ENCODE data around the gene MMP28.

Gene MMP28

DNA sequence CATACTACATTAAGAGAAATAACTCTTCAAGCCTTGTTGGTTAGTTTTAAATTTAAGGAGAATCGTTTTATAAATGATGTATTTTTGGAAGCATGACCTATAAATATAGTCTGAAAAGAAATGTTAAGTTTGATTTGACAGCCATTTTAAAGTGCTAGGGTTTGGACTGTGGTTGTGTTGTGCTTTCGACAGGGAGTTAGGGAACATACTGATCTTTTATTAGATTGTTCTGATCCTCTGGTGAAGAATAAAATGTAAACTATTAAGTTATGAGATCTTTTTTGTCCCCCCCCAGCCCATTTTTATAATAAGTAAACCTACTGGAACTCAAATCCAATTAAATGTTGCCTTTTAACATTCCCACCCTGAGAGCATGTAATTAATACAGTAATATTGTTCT is 25.9 kb upstream of the MMP28 start:
- no peak overlapping the region for H2BK120ac ChIP-seq (ENCODE audit: low read depth, low read length)
- H2BK12ac ChIP-seq (ENCODE audit: low read length) = no peak overlapping the region
- H4K8ac ChIP-seq (ENCODE audit: low read depth, low read length) = no peak overlapping the region
- H3K79me1 ChIP-seq (ENCODE audit: low read depth, low read length) = peaks cover 6% of the 10 kb centered on the region
- no peak overlapping the region for H3K14ac ChIP-seq (ENCODE audit: low read length)
- no peak overlapping the region for H3K27ac ChIP-seq (replicated peaks; ENCODE audit: low read length)
- no peak overlapping the region for H4K91ac ChIP-seq (ENCODE audit: low read depth, low read length, poor library complexity)
- no peak overlapping the region for H3K23ac ChIP-seq (ENCODE audit: low read depth, low read length, poor library complexity)
- H3K36me3 ChIP-seq (replicated peaks in 1 of 2; ENCODE audit: control insufficient read depth in 2 of 2, insufficient read depth in 2 of 2, low read length in 2 of 2) = peaks cover 23 to 99% of the 10 kb centered on the region in 2 donors
- WGBS, 2 donors (ENCODE audit: extremely low coverage in 2 of 2, insufficient read length in 2 of 2, insufficient replicate concordance in 1 of 2) = 100% methylated on average over 1 of the region's 2 CpGs
- no peak overlapping the region for H2AK5ac ChIP-seq (ENCODE audit: low read depth, low read length)
- no peak overlapping the region for H3K4me3 ChIP-seq (ENCODE audit: low read length in 2 of 2)
- H2AFZ ChIP-seq (ENCODE audit: low read length) = no peak overlapping the region
- DNase-seq (ENCODE audit: low spot score) = no peak
- no peak overlapping the region for H3K9ac ChIP-seq (ENCODE audit: low read depth, low read length, poor library complexity)
- no peaks in the 10 kb centered on the region for H3K4me1 ChIP-seq (ENCODE audit: control insufficient read depth in 2 of 2, insufficient read depth in 1 of 2, low read depth in 1 of 2, low read length in 2 of 2)
- H2BK5ac ChIP-seq (ENCODE audit: low read length) = no peak overlapping the region
- H3K27me3 ChIP-seq (ENCODE audit: control insufficient read depth in 3 of 3, insufficient read depth in 3 of 3, low read depth in 1 of 3, low read length in 3 of 3) = no peaks in the 10 kb centered on the region
- H3K18ac ChIP-seq (ENCODE audit: low read length) = no peak overlapping the region
- H3K4ac ChIP-seq (ENCODE audit: low read length) = no peak overlapping the region
- H3K4me2 ChIP-seq (ENCODE audit: insufficient read depth, low read length, poor library complexity, severe bottlenecking) = no peak overlapping the region
- H3K9me3 ChIP-seq (replicated peaks in 1 of 2; ENCODE audit: control insufficient read depth in 2 of 2, insufficient read depth in 1 of 2, low read depth in 1 of 2, low read length in 2 of 2) = peaks cover 0 to 2% of the 10 kb centered on the region in 2 donors
- no peak overlapping the region for H2BK15ac ChIP-seq (ENCODE audit: low read length)

DNA sequence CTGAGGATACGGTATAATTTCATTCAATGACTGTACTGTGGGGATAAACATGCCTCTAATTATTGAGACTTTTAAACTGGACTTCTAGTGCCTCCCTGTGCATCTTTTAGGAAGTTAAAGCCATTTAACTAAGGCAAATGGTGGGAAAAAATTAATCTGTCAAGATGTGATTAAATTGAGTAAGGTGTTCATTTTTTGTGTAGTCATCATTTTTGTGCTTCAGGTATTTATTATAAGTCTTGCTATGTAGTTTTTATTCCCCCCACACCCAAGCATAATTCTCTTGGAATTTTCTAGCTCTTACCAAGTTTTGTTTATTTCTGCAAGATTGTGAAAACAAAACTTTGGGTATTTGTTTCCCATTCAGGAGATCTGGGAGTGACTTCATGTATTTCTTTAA is 24.0 kb upstream of the MMP28 start:
- Histone ChIP-seq H3K14ac (ENCODE audit: low read length) (no peak overlapping the region), H3K4ac (ENCODE audit: low read length) (no peak overlapping the region), H3K27me3 (ENCODE audit: control insufficient read depth in 3 of 3, insufficient read depth in 3 of 3, low read depth in 1 of 3, low read length in 3 of 3) (no peaks in the 10 kb centered on the region), H3K36me3 (replicated peaks in 1 of 2; ENCODE audit: control insufficient read depth in 2 of 2, insufficient read depth in 2 of 2, low read length in 2 of 2) (peaks cover 20 to 100% of the 10 kb centered on the region in 2 donors), H2BK12ac (ENCODE audit: low read length) (no peak overlapping the region), H3K4me2 (ENCODE audit: insufficient read depth, low read length, poor library complexity, severe bottlenecking) (no peak overlapping the region), H4K8ac (ENCODE audit: low read depth, low read length) (no peak overlapping the region), H2AK5ac (ENCODE audit: low read depth, low read length) (no peak overlapping the region), H3K4me1 (ENCODE audit: control insufficient read depth in 2 of 2, insufficient read depth in 1 of 2, low read depth in 1 of 2, low read length in 2 of 2) (no peaks in the 10 kb centered on the region), H2BK15ac (ENCODE audit: low read length) (no peak overlapping the region), H3K4me3 (ENCODE audit: low read length in 2 of 2) (no peak overlapping the region), H2AFZ (ENCODE audit: low read length) (no peak overlapping the region), H3K79me1 (ENCODE audit: low read depth, low read length) (peaks cover 6% of the 10 kb centered on the region), H4K91ac (ENCODE audit: low read depth, low read length, poor library complexity) (no peak overlapping the region), H3K9me3 (replicated peaks in 1 of 2; ENCODE audit: control insufficient read depth in 2 of 2, insufficient read depth in 1 of 2, low read depth in 1 of 2, low read length in 2 of 2) (peaks cover 0 to 2% of the 10 kb centered on the region in 2 donors), H3K27ac (replicated peaks; ENCODE audit: low read length) (no peak overlapping the region), H3K23ac (ENCODE audit: low read depth, low read length, poor library complexity) (no peak overlapping the region), H3K9ac (ENCODE audit: low read depth, low read length, poor library complexity) (no peak overlapping the region), H3K18ac (ENCODE audit: low read length) (no peak overlapping the region), H2BK5ac (ENCODE audit: low read length) (no peak overlapping the region), H2BK120ac (ENCODE audit: low read depth, low read length) (no peak overlapping the region)
- DNase-seq (ENCODE audit: low spot score) = no peak
- no CpG with 5 or more reads among the region's 1 CpG for WGBS, 2 donors (ENCODE audit: extremely low coverage in 2 of 2, insufficient read length in 2 of 2, insufficient replicate concordance in 1 of 2)

DNA sequence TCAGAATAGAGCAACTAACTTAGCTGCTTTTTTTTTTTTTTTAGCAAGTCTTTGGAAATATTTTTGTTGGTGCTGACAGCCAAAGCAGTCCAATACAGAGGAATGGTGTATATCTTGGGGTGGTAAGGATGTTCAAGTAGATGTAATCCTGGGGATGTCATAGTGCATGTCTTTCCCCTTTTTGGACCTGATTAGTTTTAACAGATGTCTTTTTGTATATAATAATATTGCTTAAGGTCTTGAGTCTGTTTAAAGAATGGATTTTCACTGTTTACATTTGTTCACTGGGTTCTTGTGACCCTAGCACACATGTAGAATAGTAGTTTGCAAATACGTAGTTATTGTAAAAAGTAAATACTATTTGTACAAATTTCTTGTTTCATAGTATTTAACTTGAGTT is 21.8 kb upstream of the MMP28 start:
- no peaks in the 10 kb centered on the region for H3K4me1 ChIP-seq (ENCODE audit: control insufficient read depth in 2 of 2, insufficient read depth in 1 of 2, low read depth in 1 of 2, low read length in 2 of 2)
- no peak overlapping the region for H3K4me2 ChIP-seq (ENCODE audit: insufficient read depth, low read length, poor library complexity, severe bottlenecking)
- no peak overlapping the region for H4K8ac ChIP-seq (ENCODE audit: low read depth, low read length)
- peaks cover 0 to 2% of the 10 kb centered on the region in 2 donors for H3K9me3 ChIP-seq (replicated peaks in 1 of 2; ENCODE audit: control insufficient read depth in 2 of 2, insufficient read depth in 1 of 2, low read depth in 1 of 2, low read length in 2 of 2)
- H2BK12ac ChIP-seq (ENCODE audit: low read length) = no peak overlapping the region
- H3K18ac ChIP-seq (ENCODE audit: low read length) = no peak overlapping the region
- H3K27ac ChIP-seq (replicated peaks; ENCODE audit: low read length) = no peak overlapping the region
- no peak overlapping the region for H4K91ac ChIP-seq (ENCODE audit: low read depth, low read length, poor library complexity)
- H2BK15ac ChIP-seq (ENCODE audit: low read length) = no peak overlapping the region
- WGBS, 2 donors (ENCODE audit: extremely low coverage in 2 of 2, insufficient read length in 2 of 2, insufficient replicate concordance in 1 of 2) = no CpG with 5 or more reads among the region's 1 CpG
- no peak overlapping the region for H2AFZ ChIP-seq (ENCODE audit: low read length)
- no peak overlapping the region for H3K4me3 ChIP-seq (ENCODE audit: low read length in 2 of 2)
- no peak overlapping the region for H2BK120ac ChIP-seq (ENCODE audit: low read depth, low read length)
- H3K27me3 ChIP-seq (ENCODE audit: control insufficient read depth in 3 of 3, insufficient read depth in 3 of 3, low read depth in 1 of 3, low read length in 3 of 3) = no peaks in the 10 kb centered on the region
- no peak overlapping the region for H3K23ac ChIP-seq (ENCODE audit: low read depth, low read length, poor library complexity)
- no peak overlapping the region for H3K14ac ChIP-seq (ENCODE audit: low read length)
- no peak overlapping the region for H2BK5ac ChIP-seq (ENCODE audit: low read length)
- H3K36me3 ChIP-seq (replicated peaks in 1 of 2; ENCODE audit: control insufficient read depth in 2 of 2, insufficient read depth in 2 of 2, low read length in 2 of 2) = peaks cover 12 to 100% of the 10 kb centered on the region in 2 donors
- DNase-seq (ENCODE audit: low spot score) = no peak
- no peak overlapping the region for H2AK5ac ChIP-seq (ENCODE audit: low read depth, low read length)
- no peak overlapping the region for H3K9ac ChIP-seq (ENCODE audit: low read depth, low read length, poor library complexity)
- H3K4ac ChIP-seq (ENCODE audit: low read length) = no peak overlapping the region
- H3K79me1 ChIP-seq (ENCODE audit: low read depth, low read length) = peaks cover 6% of the 10 kb centered on the region

DNA sequence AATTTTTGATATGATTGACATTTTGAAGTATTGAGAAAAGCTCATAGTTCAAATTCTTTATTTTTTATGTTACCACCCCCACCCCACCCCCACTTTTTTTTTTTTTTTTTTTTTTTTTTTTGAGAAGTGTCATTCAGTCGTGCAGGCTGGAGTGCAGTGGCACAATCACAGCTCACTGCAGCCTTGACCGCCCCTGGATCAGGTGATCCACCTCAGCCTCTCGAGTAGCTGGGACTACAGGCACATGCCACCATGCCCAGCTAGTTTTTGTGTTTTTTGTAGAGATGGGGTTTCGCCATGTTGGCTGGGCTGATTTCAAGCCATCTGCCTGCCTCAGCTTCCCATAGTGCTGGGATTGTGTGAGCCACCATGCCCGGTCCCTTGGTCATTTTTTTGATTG is 21.3 kb upstream of the MMP28 start:
- Histone ChIP-seq H3K18ac (ENCODE audit: low read length) (no peak overlapping the region), H3K36me3 (replicated peaks in 1 of 2; ENCODE audit: control insufficient read depth in 2 of 2, insufficient read depth in 2 of 2, low read length in 2 of 2) (peaks cover 12 to 100% of the 10 kb centered on the region in 2 donors), H3K4me1 (ENCODE audit: control insufficient read depth in 2 of 2, insufficient read depth in 1 of 2, low read depth in 1 of 2, low read length in 2 of 2) (peaks cover 0 to 1% of the 10 kb centered on the region in 2 donors), H3K4me3 (ENCODE audit: low read length in 2 of 2) (no peak overlapping the region), H3K9me3 (replicated peaks in 1 of 2; ENCODE audit: control insufficient read depth in 2 of 2, insufficient read depth in 1 of 2, low read depth in 1 of 2, low read length in 2 of 2) (peaks cover 0 to 2% of the 10 kb centered on the region in 2 donors), H3K9ac (ENCODE audit: low read depth, low read length, poor library complexity) (no peak overlapping the region), H3K27me3 (ENCODE audit: control insufficient read depth in 3 of 3, insufficient read depth in 3 of 3, low read depth in 1 of 3, low read length in 3 of 3) (no peaks in the 10 kb centered on the region), H2BK5ac (ENCODE audit: low read length) (no peak overlapping the region), H2BK120ac (ENCODE audit: low read depth, low read length) (no peak overlapping the region), H4K8ac (ENCODE audit: low read depth, low read length) (no peak overlapping the region), H3K79me1 (ENCODE audit: low read depth, low read length) (peaks cover 6% of the 10 kb centered on the region), H3K23ac (ENCODE audit: low read depth, low read length, poor library complexity) (no peak overlapping the region), H3K4ac (ENCODE audit: low read length) (no peak overlapping the region), H2BK15ac (ENCODE audit: low read length) (no peak overlapping the region), H2AFZ (ENCODE audit: low read length) (no peak overlapping the region), H4K91ac (ENCODE audit: low read depth, low read length, poor library complexity) (no peak overlapping the region), H3K14ac (ENCODE audit: low read length) (peak overlapping the region; percentile 9), H2AK5ac (ENCODE audit: low read depth, low read length) (no peak overlapping the region), H3K4me2 (ENCODE audit: insufficient read depth, low read length, poor library complexity, severe bottlenecking) (no peak overlapping the region), H2BK12ac (ENCODE audit: low read length) (no peak overlapping the region), H3K27ac (replicated peaks; ENCODE audit: low read length) (no peak overlapping the region)
- no CpG with 5 or more reads among the region's 5 CpGs for WGBS, 2 donors (ENCODE audit: extremely low coverage in 2 of 2, insufficient read length in 2 of 2, insufficient replicate concordance in 1 of 2)
- DNase-seq (ENCODE audit: low spot score) = no peak

Measured in neuronal stem cell (in vitro differentiated cells).